Calu3 (cell line): ENCODE measurements around the gene IFNGR1. TPM values are rescaled to one million over a fixed set of nuclear protein-coding genes. Genes with fewer than 3 reads are reported as not detected.

Source experiments
- BruUV-seq: library from RNA; stranded (reverse); fragments of 400-500 nt; replicated peaks from 2 replicates; lab custom pipeline; 2021; lab: Mats Ljungman, UMichigan
- CTCF ChIA-PET: fragments of 300-600 bp; sonication (Branson Sonifier 250); formaldehyde crosslinking; loops from one replicate; lab custom pipeline; 2022; ENCODE audit warnings: antibody characterized with exemption; lab: Charles Lee
- DNase-seq: peaks from one replicate; pipeline ENCODE4 v3.0.0; 2022
- H3K27ac Mint-ChIP-seq: one replicate; pipeline ENCODE4 v1.8.0; 2022; ENCODE audit warnings: mixed read lengths; ENCODE audit not compliant: unreplicated experiment
- H3K27me3 Mint-ChIP-seq: one replicate; pipeline ENCODE4 v1.8.0; 2022; ENCODE audit warnings: mixed read lengths; ENCODE audit not compliant: unreplicated experiment
- H3K36me3 Mint-ChIP-seq: one replicate; pipeline ENCODE4 v1.8.0; 2022; ENCODE audit warnings: mild to moderate bottlenecking, moderate library complexity, mixed read lengths; ENCODE audit not compliant: insufficient read depth, unreplicated experiment
- H3K4me1 Mint-ChIP-seq: one replicate; pipeline ENCODE4 v1.8.0; 2022; ENCODE audit warnings: mild to moderate bottlenecking, low read depth, mixed read lengths; ENCODE audit not compliant: unreplicated experiment
- H3K4me3 Mint-ChIP-seq: one replicate; pipeline ENCODE4 v1.8.0; 2022; ENCODE audit warnings: mild to moderate bottlenecking, low read depth, moderate library complexity, mixed read lengths; ENCODE audit not compliant: unreplicated experiment
- H3K9me3 Mint-ChIP-seq: one replicate; pipeline ENCODE4 v1.8.0; 2022; ENCODE audit warnings: low read depth, mixed read lengths; ENCODE audit not compliant: unreplicated experiment
- intact Hi-C: fragments of 100-400 bp; cut with micrococcal nuclease; formaldehyde crosslinking; loops from one replicate; pipeline ENCODE4 v1.10.0; 2022; ENCODE audit not compliant: unreplicated experiment
- total RNA-seq: library from RNA; stranded (reverse); gene quantifications from 2 replicates; pipeline ENCODE4 v1.2.3, GENCODE V29; 2022
- TF ChIP-seq, protein P1 (sequence below): fragments of 200-600 bp; IDR thresholded peaks from one replicate; pipeline ENCODE4 v1.8.0; 2022; ENCODE audit warnings: antibody characterized with exemption; ENCODE audit not compliant: unreplicated experiment

IFNGR1 gene
- total RNA-seq, 1 experiment from 2014 or later = 26.4 TPM

- H3K27me3 Mint-ChIP-seq = no peaks in the 10 kb centered on the region
- peaks cover 19% of the 10 kb centered on the region for H3K36me3 Mint-ChIP-seq
- H3K4me1 Mint-ChIP-seq = no peaks in the 10 kb centered on the region
- intact Hi-C loops = no loop called here
- no TSS peak for BruUV-seq
- no peak overlapping the region for H3K4me3 Mint-ChIP-seq
- CTCF ChIA-PET = no interaction called here
- no peak overlapping the region for H3K27ac Mint-ChIP-seq
- DNase-seq = no peak
- H3K9me3 Mint-ChIP-seq = no peaks in the 10 kb centered on the region
- TF ChIP-seq, protein P1, sequence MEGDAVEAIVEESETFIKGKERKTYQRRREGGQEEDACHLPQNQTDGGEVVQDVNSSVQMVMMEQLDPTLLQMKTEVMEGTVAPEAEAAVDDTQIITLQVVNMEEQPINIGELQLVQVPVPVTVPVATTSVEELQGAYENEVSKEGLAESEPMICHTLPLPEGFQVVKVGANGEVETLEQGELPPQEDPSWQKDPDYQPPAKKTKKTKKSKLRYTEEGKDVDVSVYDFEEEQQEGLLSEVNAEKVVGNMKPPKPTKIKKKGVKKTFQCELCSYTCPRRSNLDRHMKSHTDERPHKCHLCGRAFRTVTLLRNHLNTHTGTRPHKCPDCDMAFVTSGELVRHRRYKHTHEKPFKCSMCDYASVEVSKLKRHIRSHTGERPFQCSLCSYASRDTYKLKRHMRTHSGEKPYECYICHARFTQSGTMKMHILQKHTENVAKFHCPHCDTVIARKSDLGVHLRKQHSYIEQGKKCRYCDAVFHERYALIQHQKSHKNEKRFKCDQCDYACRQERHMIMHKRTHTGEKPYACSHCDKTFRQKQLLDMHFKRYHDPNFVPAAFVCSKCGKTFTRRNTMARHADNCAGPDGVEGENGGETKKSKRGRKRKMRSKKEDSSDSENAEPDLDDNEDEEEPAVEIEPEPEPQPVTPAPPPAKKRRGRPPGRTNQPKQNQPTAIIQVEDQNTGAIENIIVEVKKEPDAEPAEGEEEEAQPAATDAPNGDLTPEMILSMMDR = no peak
Measured at GRCh38 chr6:137202078-137202477, 17.1 kb downstream of the IFNGR1 start.

DNA sequence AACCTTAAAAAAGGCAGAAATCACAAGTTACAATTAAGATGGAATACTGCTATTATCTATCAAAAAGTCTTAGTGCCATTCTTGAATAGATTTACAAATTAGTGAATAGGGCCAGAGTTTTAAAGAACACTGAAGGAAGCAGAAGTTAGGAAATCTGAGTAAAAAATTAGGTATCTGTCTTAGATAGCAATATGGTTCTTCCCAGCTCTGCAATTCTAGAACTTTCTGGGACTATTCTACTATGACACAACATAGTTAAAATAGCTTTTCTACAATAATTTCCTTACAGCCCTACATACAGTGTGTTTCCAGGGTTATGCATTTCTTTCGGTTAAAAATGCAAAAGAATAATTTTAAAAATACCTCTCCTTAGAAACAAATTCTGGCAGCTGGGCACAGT is 18.2 kb downstream of the IFNGR1 start:
- no peaks in the 10 kb centered on the region for H3K4me1 Mint-ChIP-seq
- H3K36me3 Mint-ChIP-seq = peaks cover 26% of the 10 kb centered on the region
- DNase-seq = no peak
- H3K27me3 Mint-ChIP-seq = no peaks in the 10 kb centered on the region
- CTCF ChIA-PET = interaction anchor here (0.7 kb wide), 1 partner anchor 907 kb away, joined by 3 read pairs; no protein-coding TSS in a partner anchor
- no TSS peak for BruUV-seq
- no peak overlapping the region for H3K4me3 Mint-ChIP-seq
- TF ChIP-seq, protein P1 = no peak
- no peaks in the 10 kb centered on the region for H3K9me3 Mint-ChIP-seq
- no peak overlapping the region for H3K27ac Mint-ChIP-seq
- intact Hi-C loops = no loop called here

DNA sequence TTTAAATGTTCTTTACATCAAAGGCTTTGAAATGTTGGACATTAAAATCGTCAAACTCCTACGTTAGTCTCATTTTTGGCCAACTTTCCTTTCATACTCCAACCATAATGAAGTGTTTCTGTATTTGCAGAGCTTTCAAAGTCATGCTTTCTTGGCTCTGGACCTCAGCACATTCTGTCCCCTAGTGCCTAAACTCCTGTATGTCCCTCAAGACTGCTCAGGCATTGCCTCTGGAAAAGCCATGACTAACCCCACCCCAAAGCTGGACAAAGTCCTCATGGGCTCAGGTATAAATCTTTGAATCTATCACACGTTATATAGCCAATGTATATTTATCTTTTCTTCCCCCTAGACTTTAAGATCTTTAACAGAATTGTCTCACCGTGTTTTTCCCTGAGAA is 18.9 kb downstream of the IFNGR1 start:
- no peaks in the 10 kb centered on the region for H3K27me3 Mint-ChIP-seq
- no peaks in the 10 kb centered on the region for H3K9me3 Mint-ChIP-seq
- intact Hi-C loops = no loop called here
- CTCF ChIA-PET = no interaction called here
- no peak overlapping the region for H3K4me3 Mint-ChIP-seq
- TF ChIP-seq, protein P1 = no peak
- DNase-seq = no peak
- H3K4me1 Mint-ChIP-seq = no peaks in the 10 kb centered on the region
- no peak overlapping the region for H3K27ac Mint-ChIP-seq
- H3K36me3 Mint-ChIP-seq = peaks cover 27% of the 10 kb centered on the region
- BruUV-seq = no TSS peak

DNA sequence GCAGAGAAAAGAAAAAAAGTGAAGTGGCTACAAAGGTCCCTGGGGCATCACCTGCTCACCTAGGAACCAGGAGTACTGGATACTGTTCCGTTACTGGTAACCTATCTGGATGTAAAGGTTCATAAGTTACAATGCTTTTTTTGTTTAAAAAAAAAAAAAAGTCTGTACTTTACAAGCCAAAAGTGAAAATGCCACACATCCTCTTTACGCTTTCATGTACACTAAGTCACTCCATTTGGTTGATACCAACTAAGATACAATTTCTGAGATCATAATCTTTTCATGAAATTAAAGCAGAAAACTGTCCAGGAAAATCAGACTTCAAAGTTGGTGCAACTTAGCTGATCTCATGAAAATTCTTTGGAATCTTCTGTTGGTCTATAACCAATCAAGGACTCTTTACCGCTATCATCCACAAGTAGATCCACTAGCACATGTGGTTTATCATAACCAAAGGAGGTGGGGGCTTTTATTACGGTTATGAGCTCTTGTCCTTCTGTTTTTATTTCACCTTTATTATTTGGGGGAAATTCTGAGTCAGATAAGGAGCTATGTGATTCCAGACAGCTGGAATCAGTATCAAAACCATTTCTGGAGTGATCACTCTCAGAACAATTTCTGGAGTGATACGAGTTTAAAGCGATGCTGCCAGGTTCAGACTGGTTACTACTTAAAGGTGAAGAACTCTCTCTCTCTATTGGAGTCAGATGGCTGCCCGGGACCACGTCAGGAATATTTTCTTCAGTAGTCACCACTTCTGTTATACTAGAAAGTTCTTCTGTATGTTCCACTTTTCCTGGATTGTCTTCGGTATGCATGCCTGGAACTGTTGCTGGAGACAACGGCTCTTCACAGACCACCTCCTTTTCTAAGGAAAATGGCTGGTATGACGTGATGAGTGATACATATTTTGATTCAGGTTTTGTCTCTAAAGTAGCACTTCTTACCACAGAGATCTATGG is 21.2 kb downstream of the IFNGR1 start:
- CTCF ChIA-PET = no interaction called here
- Mint-ChIP-seq H3K4me1 (no peaks in the 10 kb centered on the region), H3K4me3 (no peak overlapping the region), H3K36me3 (peaks cover 13% of the 10 kb centered on the region), H3K27me3 (no peaks in the 10 kb centered on the region), H3K9me3 (no peaks in the 10 kb centered on the region), H3K27ac (no peak overlapping the region)
- intact Hi-C loops = no loop called here
- no peak for DNase-seq
- TF ChIP-seq, protein P1 = no peak
- BruUV-seq = no TSS peak
